Memory B cell (primary cell): ENCODE results near the gene MUSTN1.

Source experiments
- ATAC-seq: fragments of 150-1000 bp; cut with Tn5 transposase; 2 replicates; pipeline ENCODE4 v1.10.0; 2021; ENCODE audit warnings: low read depth, mild to moderate bottlenecking, moderate library complexity
- DNase-seq, 2 donors: peaks; one replicate each; pipeline ENCODE4 v3.0.0; 2022; ENCODE audit warnings: low spot score in 2 of 2
- H3K27ac Mint-ChIP-seq: one replicate; pipeline ENCODE4 v1.8.0; 2022; ENCODE audit warnings: mild to moderate bottlenecking, moderate library complexity, mixed read lengths
- H3K27me3 Mint-ChIP-seq: one replicate; pipeline ENCODE4 v1.8.0; 2022; ENCODE audit warnings: mixed read lengths
- H3K36me3 Mint-ChIP-seq: one replicate; pipeline ENCODE4 v1.8.0; 2022; ENCODE audit warnings: mild to moderate bottlenecking, mixed read lengths
- H3K4me1 Mint-ChIP-seq: one replicate; pipeline ENCODE4 v1.8.0; 2022; ENCODE audit warnings: mixed read lengths
- H3K4me3 Mint-ChIP-seq: one replicate; pipeline ENCODE4 v1.8.0; 2022; ENCODE audit warnings: mild to moderate bottlenecking, moderate library complexity, mixed read lengths
- H3K9me3 Mint-ChIP-seq: one replicate; pipeline ENCODE4 v1.8.0; 2022; ENCODE audit warnings: mixed read lengths

MUSTN1 gene

DNA sequence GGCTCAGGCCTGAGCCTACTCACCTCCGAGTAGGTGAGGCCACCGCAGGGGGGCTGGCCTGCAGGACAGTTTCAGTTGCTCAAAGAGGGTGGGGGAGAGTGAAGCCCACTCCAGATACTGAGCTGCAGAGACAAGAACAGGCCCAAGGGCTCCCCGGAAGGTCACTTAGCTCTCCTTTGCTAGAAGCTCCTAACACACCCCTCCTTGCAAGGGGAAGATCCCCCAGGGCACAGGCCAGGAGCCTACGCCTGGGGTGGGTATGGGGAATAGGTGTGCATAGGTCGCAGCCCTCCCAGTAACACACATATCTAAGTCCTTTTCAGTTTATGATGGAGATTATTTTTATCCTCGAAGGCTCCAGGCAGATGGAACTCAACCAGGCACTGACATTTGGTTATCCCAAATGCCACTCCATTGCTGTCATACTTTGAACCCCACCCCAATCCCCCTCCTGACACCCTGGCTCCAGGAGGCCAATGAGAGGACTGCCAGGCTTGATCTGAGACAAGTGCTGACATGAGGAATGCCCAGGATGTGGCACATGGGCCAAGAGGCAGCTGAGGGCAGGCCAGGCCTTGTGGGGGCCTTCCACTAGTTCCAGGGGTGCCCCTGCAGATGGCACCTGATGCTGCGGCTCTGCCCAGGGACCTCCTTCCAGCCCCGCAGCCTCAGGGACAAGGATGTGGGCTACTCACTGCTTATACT, 1.1 kb upstream of the MUSTN1 start:
- Mint-ChIP-seq H3K4me3 (no peak overlapping the region), H3K27ac (no peak overlapping the region), H3K27me3 (no peaks in the 10 kb centered on the region), H3K4me1 (peaks cover 5% of the 10 kb centered on the region), H3K9me3 (no peaks in the 10 kb centered on the region), H3K36me3 (peaks cover 9% of the 10 kb centered on the region)
- ATAC-seq (no peak), DNase-seq (no peak)

- peaks cover 7% of the 10 kb centered on the region for H3K36me3 Mint-ChIP-seq
- H3K27ac Mint-ChIP-seq, result no peak overlapping the region
- no peaks in the 10 kb centered on the region for H3K9me3 Mint-ChIP-seq
- no peaks in the 10 kb centered on the region for H3K27me3 Mint-ChIP-seq
- peaks cover 5% of the 10 kb centered on the region for H3K4me1 Mint-ChIP-seq
- H3K4me3 Mint-ChIP-seq, result no peak overlapping the region
- ATAC-seq (no peak), DNase-seq (no peak)
Measured at GRCh38 chr3:52833202-52833601, 1.6 kb downstream of the MUSTN1 start.

- no peaks in the 10 kb centered on the region for H3K9me3 Mint-ChIP-seq
- no peaks in the 10 kb centered on the region for H3K27me3 Mint-ChIP-seq
- peaks cover under 1% of the 10 kb centered on the region for H3K4me1 Mint-ChIP-seq
- H3K36me3 Mint-ChIP-seq, result peaks cover 6% of the 10 kb centered on the region
- H3K4me3 Mint-ChIP-seq, result no peak overlapping the region
- no peak for ATAC-seq
- DNase-seq, result no peak
- no peak overlapping the region for H3K27ac Mint-ChIP-seq
Measured at GRCh38 chr3:52831500-52832301, 3.1 kb downstream of the MUSTN1 start.

DNA sequence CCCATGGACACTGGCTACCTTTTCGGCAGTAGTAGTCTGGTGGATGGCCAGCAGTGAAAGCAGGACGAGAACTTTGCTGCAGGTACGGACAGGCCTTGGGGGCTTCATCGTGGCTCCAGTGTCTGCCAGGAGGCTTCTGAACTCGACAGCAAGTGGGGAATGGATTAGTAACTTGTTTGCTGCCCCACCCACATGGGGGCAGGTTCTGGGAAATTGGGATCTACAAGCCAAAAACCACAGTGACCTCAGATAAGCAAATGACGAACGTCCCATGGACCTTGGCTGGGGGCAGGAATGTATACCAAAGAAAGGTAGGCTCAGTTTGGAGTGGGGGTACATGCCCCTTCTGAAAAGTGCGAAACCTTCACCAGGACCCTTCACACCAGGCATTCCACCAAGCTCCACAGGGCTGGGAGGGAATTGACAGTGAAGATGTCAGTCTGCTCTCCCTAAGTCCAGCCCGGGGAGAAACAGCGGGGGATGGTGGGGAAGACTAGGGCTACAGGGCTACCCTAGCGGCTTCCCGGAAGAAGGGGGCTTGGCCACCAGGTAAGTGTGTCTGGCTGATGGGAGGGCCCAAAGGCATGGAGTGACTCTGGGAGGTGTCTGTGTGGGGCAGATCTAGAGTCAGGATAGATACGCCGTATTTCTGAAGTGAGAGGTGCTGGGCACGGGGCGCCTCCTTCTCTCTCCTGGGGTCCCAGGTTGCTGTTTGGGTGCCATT, 4.1 kb downstream of the MUSTN1 start, which contains the start of gene ITIH4:
ITIH4 (minus strand) TSS at position 138 of the 724 bp plus-strand sequence; CDS start at position 108, 30 bp downstream.
- H3K27me3 Mint-ChIP-seq, result no peaks in the 10 kb centered on the region
- DNase-seq (no peak), ATAC-seq (no peak)
- H3K4me3 Mint-ChIP-seq, result no peak within 1 kb of the TSS
- peaks cover 2% of the 10 kb centered on the region for H3K36me3 Mint-ChIP-seq
- H3K9me3 Mint-ChIP-seq, result no peaks in the 10 kb centered on the region
- H3K27ac Mint-ChIP-seq, result no peak within 1 kb of the TSS
- no peaks in the 10 kb centered on the region for H3K4me1 Mint-ChIP-seq

GRCh38 chr3:52829906-52830463, 4.8 kb downstream of the MUSTN1 start:
- H3K27ac Mint-ChIP-seq, result no peak overlapping the region
- no peak for ATAC-seq

GRCh38 chr3:52829482-52829881, 5.3 kb downstream of the MUSTN1 start:
- Mint-ChIP-seq H3K36me3 (peaks cover 5% of the 10 kb centered on the region), H3K4me3 (no peak overlapping the region), H3K27me3 (no peaks in the 10 kb centered on the region), H3K27ac (no peak overlapping the region), H3K4me1 (no peaks in the 10 kb centered on the region), H3K9me3 (no peaks in the 10 kb centered on the region)
- DNase-seq (no peak), ATAC-seq (no peak)

More at GRCh38 chr3:52829906-52830463, 4.8 kb downstream of the MUSTN1 start:
- DNase-seq, result no peak
- no peaks in the 10 kb centered on the region for H3K9me3 Mint-ChIP-seq
- peaks cover 4% of the 10 kb centered on the region for H3K36me3 Mint-ChIP-seq
- H3K27me3 Mint-ChIP-seq, result no peaks in the 10 kb centered on the region
- H3K4me3 Mint-ChIP-seq, result no peak overlapping the region
- H3K4me1 Mint-ChIP-seq, result no peaks in the 10 kb centered on the region

DNA sequence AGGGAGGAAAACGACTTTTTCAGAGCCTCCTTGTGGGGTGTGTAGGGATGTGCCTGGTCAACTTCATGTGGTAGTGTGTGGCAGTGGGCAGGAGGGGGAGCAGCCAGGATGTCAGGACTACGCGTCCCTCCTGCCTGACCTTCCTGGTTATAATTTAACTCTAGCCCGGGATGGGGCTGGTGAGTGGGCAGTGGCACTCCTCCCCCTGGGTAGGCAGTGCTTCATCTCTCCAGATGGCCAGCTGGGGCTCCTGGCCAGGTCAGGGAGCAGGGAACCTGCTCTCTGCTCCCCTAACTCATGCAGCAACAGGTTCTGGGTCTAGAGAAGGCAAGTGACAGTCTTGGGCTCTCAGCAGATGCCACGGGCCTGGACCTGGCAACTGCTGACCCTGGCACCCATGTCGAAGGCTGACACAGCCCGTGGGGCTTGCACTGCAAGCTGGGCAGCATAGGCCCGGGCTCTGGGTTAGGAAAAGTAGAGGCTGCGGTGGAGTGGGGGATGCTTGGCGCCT, 6.9 kb downstream of the MUSTN1 start:
- Mint-ChIP-seq H3K36me3 (peaks cover 5% of the 10 kb centered on the region), H3K4me1 (no peaks in the 10 kb centered on the region), H3K27me3 (no peaks in the 10 kb centered on the region), H3K9me3 (no peaks in the 10 kb centered on the region), H3K4me3 (no peak overlapping the region), H3K27ac (no peak overlapping the region)
- DNase-seq, result no peak
- no peak for ATAC-seq

GRCh38 chr3:52827441-52827840, 7.4 kb downstream of the MUSTN1 start:
- no peaks in the 10 kb centered on the region for H3K27me3 Mint-ChIP-seq
- no peak overlapping the region for H3K4me3 Mint-ChIP-seq
- DNase-seq (no peak), ATAC-seq (no peak)
- no peak overlapping the region for H3K27ac Mint-ChIP-seq
- no peaks in the 10 kb centered on the region for H3K4me1 Mint-ChIP-seq
- H3K9me3 Mint-ChIP-seq, result no peaks in the 10 kb centered on the region
- H3K36me3 Mint-ChIP-seq, result peaks cover 5% of the 10 kb centered on the region

GRCh38 chr3:52824037-52824436, 10.8 kb downstream of the MUSTN1 start:
- H3K4me1 Mint-ChIP-seq, result no peaks in the 10 kb centered on the region
- H3K27ac Mint-ChIP-seq, result no peak overlapping the region
- no peak overlapping the region for H3K4me3 Mint-ChIP-seq
- ATAC-seq (no peak), DNase-seq (no peak)
- no peaks in the 10 kb centered on the region for H3K9me3 Mint-ChIP-seq
- no peaks in the 10 kb centered on the region for H3K27me3 Mint-ChIP-seq
- H3K36me3 Mint-ChIP-seq, result peaks cover 3% of the 10 kb centered on the region

DNA sequence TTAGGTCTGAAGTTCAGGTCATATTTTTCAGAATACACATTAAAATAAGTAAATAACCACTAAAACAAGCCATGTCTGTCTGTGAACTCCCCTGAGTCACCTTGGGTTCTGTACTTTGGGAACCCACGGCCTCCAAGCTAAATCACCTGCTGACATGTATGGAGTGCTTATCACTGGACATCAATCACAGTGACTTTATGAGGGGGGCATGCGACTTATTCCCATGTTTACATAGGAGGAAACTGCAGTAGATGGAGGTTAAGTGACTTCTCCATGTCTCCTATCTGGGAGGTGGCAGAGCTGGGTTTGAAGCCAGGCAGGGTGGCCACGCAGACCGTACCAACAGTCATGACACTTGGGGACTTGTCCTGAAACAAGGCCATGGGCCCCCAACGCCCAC, 12.5 kb downstream of the MUSTN1 start:
- Mint-ChIP-seq H3K27me3 (no peaks in the 10 kb centered on the region), H3K4me3 (no peak overlapping the region), H3K36me3 (peaks cover 3% of the 10 kb centered on the region), H3K27ac (no peak overlapping the region), H3K9me3 (no peaks in the 10 kb centered on the region), H3K4me1 (no peaks in the 10 kb centered on the region)
- ATAC-seq, result no peak
- no peak for DNase-seq

- no peak overlapping the region for H3K27ac Mint-ChIP-seq
- H3K4me3 Mint-ChIP-seq, result no peak overlapping the region
- no peaks in the 10 kb centered on the region for H3K27me3 Mint-ChIP-seq
- ATAC-seq, result peak; percentile 65
- peaks cover 3% of the 10 kb centered on the region for H3K36me3 Mint-ChIP-seq
- no peaks in the 10 kb centered on the region for H3K9me3 Mint-ChIP-seq
- peak; percentile 18 to 19 for DNase-seq
- H3K4me1 Mint-ChIP-seq, result no peaks in the 10 kb centered on the region
Measured at GRCh38 chr3:52820736-52821135, 14.1 kb downstream of the MUSTN1 start.

DNA sequence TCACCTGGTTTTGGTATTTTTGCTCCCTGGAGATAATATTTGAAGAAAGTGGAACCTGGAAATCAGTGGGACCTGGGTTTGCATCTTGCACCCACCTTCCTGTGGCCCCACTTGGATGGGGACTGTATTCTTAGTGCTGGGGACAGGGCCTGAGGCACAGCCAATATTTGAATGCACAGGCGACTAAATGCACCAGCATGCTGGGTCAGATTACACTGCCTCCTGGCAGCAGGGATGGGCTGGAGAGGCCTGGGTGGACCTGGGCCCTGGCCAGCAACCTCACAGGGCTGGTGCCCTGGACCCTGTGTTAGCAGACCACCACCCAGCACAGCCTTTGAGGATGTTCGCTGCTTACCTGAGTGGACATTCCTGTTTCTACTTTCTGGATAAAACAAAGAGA, 14.9 kb downstream of the MUSTN1 start:
- Mint-ChIP-seq H3K4me1 (no peaks in the 10 kb centered on the region), H3K9me3 (no peaks in the 10 kb centered on the region), H3K36me3 (peaks cover 1% of the 10 kb centered on the region), H3K4me3 (no peak overlapping the region), H3K27ac (no peak overlapping the region), H3K27me3 (no peaks in the 10 kb centered on the region)
- DNase-seq (no peak), ATAC-seq (no peak)

DNA sequence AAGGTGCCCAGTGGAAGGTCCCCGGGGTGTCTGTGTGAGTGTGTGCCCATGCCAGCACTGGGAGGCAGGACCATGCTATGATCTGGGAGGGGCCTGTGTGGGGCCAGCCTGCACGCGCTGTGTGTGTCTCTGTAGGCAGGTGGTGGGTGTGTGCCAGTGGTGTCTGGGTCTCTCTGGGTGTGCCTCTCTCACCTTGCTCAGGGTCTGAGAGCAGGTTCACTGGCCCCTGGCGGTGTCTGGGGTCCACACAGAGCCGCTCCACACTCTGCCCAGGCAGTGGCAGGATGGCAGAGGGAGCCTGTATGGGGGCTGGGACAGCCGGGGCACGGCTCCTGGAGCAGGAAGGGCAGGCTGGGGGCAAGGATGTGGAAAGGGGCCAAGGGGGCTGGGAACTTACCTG, 17.0 kb downstream of the MUSTN1 start:
- H3K27me3 Mint-ChIP-seq, result no peaks in the 10 kb centered on the region
- no peaks in the 10 kb centered on the region for H3K36me3 Mint-ChIP-seq
- no peaks in the 10 kb centered on the region for H3K4me1 Mint-ChIP-seq
- H3K9me3 Mint-ChIP-seq, result no peaks in the 10 kb centered on the region
- H3K4me3 Mint-ChIP-seq, result no peak overlapping the region
- no peak overlapping the region for H3K27ac Mint-ChIP-seq
- no peak for DNase-seq
- ATAC-seq, result no peak

DNA sequence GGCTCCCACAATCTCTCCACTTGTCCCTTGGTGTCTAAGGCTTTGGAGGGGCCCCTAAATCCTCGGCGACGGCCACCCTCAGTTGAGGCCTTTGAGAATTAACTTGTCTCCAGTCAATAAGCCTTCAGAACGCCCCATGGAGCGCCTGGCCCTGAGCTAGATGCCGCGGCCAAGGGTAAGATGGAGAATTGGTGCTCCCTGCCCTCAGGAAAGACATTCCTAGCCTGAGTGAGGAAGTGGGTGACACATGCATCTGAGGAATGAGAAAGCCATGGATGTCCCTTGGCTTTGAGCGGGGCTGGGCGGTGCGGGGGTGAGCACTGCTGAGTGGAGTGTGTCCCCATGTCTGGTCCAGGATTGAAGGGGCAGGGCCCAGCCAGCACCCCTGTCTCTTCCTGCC, 17.6 kb downstream of the MUSTN1 start:
- Mint-ChIP-seq H3K36me3 (no peaks in the 10 kb centered on the region), H3K9me3 (no peaks in the 10 kb centered on the region), H3K27me3 (no peaks in the 10 kb centered on the region), H3K4me3 (no peak overlapping the region), H3K4me1 (no peaks in the 10 kb centered on the region), H3K27ac (no peak overlapping the region)
- no peak for ATAC-seq
- DNase-seq, result no peak
